GM19035 (cell line): ENCODE results near the gene TMEM62.
"Not testable (repeated sequence)": the region's sequence is repeated elsewhere in the genome, so short reads cannot be mapped to it uniquely, and the experiment has no call there.

Experiments used
- ATAC-seq: cut with Tn5 transposase; IDR thresholded peaks from one replicate; pipeline ENCODE4 v1.9.1; 2021; ENCODE audit not compliant: unreplicated experiment

The TMEM62 gene

GRCh38 chr15:43175656-43176309, 42.4 kb downstream of the TMEM62 start:
- ATAC-seq: not testable (repeated sequence)

- ATAC-seq: not testable (repeated sequence)
Observed at GRCh38 chr15:43177147-43177546, 43.8 kb downstream of the TMEM62 start.

- ATAC-seq: no peak
Observed at GRCh38 chr15:43183270-43183669, 49.9 kb downstream of the TMEM62 start.

- ATAC-seq: no peak
Observed at GRCh38 chr15:43184407-43185124, 51.2 kb downstream of the TMEM62 start.

GRCh38 chr15:43185157-43186002, 52.0 kb downstream of the TMEM62 start, which contains the start of gene CCNDBP1:
CCNDBP1 (plus strand) TSS chr15:43185403; CDS start chr15:43185499, 96 bp downstream.
- ATAC-seq: peak; percentile 93

GRCh38 chr15:43186003-43186353, 52.6 kb downstream of the TMEM62 start:
- no peak for ATAC-seq

- ATAC-seq: no peak
Observed at GRCh38 chr15:43187544-43188155, 54.3 kb downstream of the TMEM62 start.

GRCh38 chr15:43189296-43189695, 55.9 kb downstream of the TMEM62 start:
- no peak for ATAC-seq

GRCh38 chr15:43190178-43190577, 56.8 kb downstream of the TMEM62 start:
- ATAC-seq: no peak

- ATAC-seq: no peak
Observed at GRCh38 chr15:43193710-43194109, 60.3 kb downstream of the TMEM62 start.

GRCh38 chr15:43194795-43195194, 61.4 kb downstream of the TMEM62 start:
- no peak for ATAC-seq

GRCh38 chr15:43196760-43197548, 63.6 kb downstream of the TMEM62 start:
- no peak for ATAC-seq

GRCh38 chr15:43197773-43198172, 64.4 kb downstream of the TMEM62 start:
- ATAC-seq: not testable (repeated sequence)

GRCh38 chr15:43198556-43198955, 65.2 kb downstream of the TMEM62 start:
- ATAC-seq: not testable (repeated sequence)

- ATAC-seq: no peak
Observed at GRCh38 chr15:43198992-43199391, 65.6 kb downstream of the TMEM62 start.

GRCh38 chr15:43199945-43200488, 66.6 kb downstream of the TMEM62 start:
- no peak for ATAC-seq

- no peak for ATAC-seq
Observed at GRCh38 chr15:43204016-43204901, 70.9 kb downstream of the TMEM62 start.

- ATAC-seq: no peak
Observed at GRCh38 chr15:43206054-43206453, 72.7 kb downstream of the TMEM62 start.

- ATAC-seq: no peak
Observed at GRCh38 chr15:43207024-43207423, 73.6 kb downstream of the TMEM62 start.
